HG03575 (cell line): ENCODE data around the gene FHAD1.

Experiments
- ATAC-seq: cut with Tn5 transposase; IDR thresholded peaks from one replicate; pipeline ENCODE4 v1.9.1; 2021; ENCODE audit not compliant: unreplicated experiment, insufficient number of reproducible peaks, low FRiP score; ENCODE audit errors: extremely low read depth

Gene FHAD1

DNA sequence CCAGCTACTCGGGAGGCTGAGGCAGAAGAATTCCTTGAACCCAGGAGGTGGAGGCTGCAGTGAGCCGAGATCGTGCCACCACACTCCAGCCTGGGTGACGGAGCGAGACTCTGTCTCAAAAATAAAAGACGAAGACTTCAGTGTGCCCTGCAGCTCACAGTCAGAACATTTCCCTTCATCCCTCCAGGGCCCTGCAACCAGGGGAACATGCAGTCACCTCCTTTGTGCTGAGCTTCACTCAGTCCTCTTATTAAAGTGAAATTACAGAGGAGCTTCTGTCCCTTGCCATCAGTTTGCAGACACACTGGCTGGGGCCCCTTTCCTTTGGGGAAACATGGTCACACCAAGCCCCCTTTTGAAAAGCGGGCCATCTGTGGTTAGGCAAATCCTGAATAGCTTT, 24.2 kb downstream of the FHAD1 start:
- ATAC-seq = no peak

DNA sequence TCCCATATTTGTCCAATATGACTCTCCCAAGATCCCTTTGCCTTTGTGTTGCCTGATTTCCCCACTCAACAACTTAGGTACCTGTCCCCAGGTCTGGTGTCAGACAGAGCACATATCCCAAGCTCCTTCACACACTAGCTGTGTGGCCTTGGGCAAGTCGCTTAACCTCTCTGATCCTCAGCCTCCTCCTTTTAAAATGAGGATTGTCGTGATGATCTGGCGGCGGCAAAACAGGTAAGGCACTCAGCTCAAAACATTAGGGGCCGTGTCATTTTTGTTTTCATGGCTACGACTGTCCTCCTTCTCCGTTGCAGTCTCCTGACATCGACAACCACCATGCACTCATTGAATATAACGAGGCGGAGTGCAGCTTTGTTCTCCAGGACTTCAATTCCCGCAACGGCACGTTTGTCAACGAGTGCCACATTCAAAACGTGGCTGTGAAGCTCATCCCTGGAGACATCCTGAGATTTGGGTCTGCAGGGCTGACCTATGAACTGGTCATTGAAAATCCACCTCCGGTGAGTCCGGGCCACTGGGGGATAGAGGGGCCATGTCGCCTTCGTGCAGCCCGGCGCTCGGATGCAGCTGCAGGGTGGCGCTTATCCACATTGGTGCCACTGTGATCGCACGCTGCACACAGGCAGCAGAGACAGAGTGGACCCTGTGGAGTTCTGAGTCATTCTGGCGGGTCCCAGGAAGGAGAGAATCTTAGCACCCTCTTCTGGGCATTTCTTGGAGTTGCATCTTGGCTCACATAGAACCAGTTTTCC, 25.2 kb downstream of the FHAD1 start:
- ATAC-seq = no peak

DNA sequence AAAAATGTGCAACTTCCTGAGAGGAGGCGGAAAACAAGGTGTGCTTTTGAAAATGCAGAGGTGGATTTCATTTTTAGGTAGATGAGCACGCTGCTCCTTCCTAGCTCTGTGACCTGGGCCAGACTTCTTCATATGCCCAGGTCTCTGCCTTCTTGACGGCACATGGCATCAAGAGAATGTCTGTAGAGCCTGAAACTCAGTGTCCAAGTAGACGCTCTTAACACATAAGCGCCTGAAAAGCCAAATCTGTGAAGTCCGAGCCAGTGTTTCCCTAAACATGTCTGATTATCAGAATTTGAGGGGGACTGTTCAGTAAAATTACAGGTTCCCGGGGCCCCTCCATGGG, 25.7 kb downstream of the FHAD1 start:
- ATAC-seq = no peak

DNA sequence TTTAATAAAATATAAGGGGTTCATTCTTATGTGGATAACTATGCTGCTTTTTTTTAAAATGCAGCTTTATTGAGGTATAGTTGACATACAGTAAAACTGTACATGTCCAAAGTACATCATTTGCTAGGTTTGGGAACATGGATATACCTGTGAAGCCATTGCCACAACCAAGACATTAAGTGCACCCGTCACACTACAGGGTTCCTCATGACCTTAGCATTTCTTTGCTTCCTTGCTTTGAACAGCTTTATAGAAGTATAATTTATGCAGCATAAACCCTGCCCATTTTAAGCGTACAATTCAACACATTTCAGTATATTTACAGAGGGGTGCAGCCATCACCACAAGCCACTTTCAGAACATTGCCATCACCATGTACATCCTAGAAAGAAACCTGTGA, 26.3 kb downstream of the FHAD1 start:
- no peak for ATAC-seq

DNA sequence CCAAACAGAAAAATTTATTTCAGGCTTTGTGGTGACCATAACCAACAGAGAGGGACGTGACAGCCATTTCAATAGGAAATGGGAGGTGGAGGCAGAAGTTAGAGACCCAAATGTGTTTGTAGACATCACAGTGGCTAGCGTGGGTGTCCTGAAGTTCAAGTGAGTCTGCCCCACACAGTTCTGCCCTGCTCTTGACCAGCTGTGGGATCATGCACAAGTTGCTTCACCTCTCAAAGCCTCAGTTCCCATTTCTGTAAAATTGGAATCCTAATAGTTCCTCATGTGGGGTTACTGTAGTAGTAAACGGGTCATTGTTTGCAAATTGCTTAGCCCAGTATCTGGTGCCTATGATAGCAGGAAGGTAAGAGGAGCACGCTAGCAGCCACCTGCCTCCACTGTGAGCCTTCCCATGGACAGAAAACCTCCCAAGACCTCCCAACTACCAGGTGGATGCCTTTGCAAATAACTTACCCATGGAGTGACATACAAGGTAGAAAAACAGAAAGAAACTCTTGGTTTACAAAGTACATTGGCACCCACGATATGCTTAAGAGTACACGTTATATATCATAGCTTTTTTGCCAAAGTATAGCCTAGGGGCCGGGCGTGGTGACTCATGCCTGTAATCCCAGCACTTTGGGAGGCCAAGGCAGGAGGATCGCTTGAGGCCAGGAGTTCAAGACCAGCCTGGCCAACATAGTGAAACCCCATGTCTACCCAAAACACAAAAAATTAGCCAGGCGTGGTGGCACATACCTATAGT, 29.1 kb downstream of the FHAD1 start:
- no peak for ATAC-seq

DNA sequence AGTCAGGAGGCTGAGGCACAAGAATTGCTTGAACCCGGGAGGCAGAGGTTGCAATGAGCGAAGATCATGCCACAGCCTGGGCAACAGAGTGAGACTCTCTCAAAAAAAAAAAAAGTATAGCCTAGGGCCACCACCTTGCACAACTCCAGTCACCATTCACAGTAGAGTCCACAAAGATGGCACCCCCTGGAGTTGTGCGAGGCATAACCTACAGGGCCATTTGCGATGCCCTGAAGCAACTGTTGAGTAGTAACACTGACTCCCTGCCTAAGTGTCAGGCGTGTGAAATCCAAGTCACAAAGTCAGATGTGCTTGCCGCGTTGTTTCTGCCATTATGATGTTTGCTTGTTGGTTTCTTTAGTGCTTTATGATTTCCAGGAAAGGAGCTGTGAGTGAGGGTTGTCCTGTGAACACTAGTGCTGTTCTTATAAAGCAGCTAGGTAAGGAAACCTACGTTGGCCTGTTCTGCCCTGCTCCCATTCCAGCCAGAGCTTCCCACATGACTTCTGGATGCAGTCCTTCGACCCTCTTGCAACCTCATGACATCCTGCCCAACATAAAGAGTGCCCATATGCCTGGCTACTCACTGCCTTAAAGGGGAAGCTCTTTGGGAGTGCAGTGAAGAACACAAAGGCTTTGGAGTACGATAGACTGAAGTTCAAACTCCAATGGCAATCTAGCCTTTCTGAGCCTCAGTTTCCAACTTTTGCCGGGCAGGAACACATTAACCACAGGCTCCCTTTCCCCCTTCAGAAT, 29.8 kb downstream of the FHAD1 start:
- ATAC-seq = no peak

DNA sequence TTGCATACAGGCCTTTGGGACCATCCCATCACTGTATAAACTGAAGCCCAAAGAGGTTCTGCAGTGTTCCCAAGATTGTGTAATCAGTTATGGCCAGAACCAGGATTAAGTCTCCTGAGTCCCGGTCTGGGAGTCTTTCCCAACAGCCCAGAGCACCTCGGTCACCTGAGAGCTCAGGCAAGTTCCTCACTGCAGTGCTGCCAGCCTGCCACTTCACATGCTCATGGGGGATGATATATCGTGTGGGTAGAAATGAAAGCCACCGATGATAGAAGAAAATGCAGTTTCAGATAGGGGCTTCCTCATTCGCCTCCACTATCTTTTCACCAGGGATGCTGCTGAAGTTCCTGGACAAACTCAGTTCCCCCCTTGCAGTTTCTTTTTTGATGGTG, 30.4 kb downstream of the FHAD1 start:
- no peak for ATAC-seq

DNA sequence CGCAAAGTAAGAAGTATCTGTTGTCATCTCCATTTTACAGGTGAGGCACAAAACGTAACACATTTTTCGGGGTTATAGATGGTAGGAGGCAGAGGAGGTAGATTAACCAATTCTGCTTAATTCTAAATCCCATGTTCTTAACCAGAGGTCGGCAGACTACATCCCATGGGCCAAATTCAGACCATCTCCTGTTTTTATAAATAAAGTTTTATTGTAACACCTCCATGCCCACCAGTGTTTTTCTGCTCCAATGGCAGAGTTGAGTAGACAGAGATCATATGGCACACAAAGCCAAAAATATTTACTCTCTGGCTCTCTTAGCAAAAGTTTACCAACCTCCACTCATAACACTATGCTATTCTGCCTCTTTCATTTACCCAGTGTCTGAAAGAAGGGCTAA, 30.9 kb downstream of the FHAD1 start:
- ATAC-seq = no peak

DNA sequence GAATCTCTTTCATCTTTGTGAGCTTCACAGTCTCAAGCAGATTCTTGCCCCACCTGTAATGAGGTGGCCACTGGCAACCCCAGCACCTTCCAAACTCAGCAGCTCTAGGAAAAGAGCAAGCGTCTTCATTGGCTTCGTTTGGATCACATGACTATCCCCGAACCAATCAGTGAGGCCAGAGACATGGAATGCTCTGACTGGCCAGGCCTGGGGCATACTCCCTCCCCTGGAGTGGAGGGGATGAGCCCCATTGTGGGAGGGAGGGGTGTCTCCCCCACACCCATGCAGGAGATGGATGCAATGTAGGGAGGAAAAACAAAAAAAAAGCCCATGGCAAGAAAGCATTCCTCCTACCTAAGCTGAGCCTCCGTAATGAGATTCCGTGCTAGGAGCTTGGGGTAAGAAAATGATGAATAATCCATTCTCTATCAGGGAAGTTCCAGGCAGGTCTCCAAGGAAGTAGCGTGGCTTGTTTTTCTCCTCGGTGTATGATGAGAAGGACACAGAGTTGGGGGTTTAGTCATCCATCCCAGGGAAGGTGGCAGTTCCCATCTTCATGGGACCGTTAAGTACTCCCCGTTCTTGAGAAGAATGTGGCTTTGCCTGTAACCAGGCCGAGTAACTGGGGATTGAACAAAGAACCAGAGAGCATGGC, 32.7 kb downstream of the FHAD1 start:
- ATAC-seq = no peak

DNA sequence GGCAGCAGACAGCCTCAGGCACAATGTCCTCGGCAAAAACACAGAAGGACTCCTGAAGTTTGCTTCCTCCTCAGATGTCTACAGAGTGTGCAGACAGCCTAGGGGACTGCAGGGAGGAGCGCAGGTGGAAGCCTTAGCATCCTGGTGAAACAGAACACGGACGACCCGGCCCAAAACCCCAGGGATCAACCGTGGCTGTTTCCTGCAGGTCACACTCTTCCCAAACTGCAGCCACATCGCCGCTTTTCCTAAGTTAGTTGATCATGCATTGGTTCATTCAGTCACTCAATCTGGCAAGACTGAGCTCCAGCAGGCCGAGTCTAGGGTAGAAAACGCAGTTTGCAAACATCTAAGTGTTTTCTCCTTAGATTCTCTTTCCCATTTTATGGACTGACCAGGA, 33.4 kb downstream of the FHAD1 start:
- no peak for ATAC-seq

DNA sequence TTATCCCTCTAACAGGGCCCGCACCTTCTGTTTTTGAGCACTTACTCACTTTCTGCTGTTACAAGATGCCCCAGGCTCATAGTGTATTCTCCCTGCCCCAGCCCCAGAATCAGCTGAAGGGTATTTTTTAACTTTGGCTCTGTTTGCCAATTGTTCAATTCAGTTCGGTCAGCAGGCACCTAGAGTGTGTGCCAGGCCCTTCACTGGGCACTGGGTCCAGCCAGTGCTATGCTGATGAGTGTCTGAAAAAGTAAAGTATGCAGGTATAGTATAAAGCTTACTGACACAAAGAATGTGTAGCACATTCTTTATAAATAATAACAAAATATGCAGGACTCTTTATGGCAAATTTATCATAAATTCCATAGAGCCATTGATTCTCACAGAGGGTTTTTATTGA, 35.0 kb downstream of the FHAD1 start:
- no peak for ATAC-seq

DNA sequence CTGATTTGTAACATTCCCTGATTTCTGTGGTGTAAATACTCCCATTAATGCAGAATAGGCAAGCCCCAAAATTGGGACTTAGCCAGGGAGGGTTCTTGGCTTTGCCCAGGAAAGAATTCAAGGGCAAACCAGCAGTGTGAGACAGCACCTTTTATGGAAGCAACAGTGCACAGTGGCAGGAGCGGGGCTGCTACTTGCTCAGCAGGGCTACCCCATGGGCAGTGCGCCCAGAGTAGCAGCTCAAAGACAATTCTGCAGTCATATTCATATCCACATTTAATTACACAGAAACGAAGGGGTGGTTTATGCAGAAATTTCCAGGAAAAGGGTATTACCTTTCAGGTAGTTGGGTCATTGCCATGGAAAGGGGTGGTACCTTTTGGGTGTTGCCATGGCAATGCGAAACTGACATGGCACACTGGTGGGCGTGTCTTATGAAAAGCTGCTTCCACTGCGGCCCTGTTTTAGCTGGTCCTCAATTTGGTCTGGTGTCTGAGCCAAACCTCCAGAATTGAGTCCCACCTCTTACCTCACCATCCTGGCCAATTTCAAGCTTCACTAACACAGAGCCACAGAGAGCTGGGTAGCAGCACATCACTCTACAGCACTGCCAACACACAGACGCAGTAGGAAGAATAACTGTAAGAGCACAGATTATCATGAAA, 35.9 kb downstream of the FHAD1 start:
- no peak for ATAC-seq

DNA sequence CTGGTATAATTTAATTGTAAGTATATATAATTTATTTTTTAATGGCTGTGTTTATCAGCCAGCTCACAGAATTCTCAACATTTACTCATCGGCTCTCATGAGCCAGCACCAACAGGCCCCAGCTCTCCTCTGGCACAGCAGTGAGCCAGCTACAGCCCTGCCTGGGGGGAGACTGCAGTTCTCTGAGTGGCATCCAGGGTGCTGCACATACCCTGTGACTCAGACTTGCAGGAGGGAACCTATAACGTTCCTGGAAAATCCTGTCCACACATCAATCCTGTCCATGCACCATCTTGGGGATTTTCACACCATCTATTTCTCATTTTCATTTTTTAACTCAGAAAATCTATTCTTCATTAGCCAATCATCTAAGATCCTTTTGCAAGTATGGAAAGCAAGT, 36.5 kb downstream of the FHAD1 start:
- ATAC-seq = no peak

DNA sequence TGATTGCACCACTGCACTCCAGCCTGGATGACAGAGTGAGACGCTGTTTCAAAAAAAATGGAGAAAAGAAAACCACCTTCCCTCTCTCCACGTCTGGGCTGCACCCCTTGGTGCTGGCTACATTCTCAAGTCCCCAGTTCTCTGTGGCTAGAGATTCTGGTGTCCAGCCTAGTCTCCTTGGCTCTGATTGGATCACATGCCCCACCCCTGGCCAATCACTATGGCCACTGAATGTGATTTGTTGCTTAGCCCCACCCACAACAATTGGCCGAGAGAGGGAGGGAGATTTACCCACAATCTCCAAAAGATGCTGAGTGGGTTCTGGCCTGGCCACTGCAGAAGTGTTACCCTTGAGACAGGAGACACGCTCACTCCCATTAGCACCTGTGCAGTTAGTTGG, 39.4 kb downstream of the FHAD1 start:
- ATAC-seq = no peak

DNA sequence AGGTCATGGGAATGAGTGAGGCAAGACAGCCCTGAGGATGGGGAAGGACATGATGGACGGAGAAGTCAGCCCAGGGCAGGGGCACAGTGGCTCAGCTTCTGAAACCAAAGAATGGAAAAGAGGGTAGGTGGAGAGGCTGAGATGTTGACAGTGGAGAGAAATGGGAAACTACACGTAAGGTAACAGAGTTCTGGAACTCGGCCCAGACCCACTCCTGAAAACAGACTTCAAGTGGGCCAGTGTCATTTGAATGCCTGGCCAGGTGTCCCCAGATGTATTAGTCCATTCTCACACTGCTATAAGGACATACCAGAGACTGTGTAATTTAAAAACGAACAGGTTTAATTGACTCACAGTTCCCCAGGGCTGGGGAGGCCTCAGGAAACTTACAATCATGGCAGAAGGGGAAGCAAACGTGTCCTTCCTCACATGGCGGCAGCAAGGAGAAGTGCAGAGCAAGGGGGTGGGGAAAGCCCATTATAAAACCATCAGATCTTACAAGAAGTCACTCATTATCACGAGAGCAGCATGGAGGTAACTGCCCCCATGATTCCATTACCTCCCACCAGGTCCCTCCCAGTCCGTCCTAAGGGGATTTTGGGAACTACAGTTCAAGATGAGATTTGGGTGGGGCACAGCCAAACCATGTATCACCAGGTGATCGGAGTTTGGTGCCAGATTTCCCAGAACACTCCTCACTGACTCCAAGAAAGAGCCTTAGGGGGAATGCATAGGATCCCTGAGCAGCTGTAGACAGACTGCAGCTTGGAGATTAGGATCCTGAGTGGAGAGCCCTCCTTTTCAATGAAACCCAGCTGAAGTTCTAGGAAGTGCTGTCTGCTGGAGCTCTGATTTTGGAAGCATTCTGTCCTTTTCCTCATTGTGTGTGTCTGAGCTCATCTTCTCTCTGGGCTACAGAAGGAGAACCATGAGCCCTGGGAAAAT, 40.3 kb downstream of the FHAD1 start:
- ATAC-seq = no peak

DNA sequence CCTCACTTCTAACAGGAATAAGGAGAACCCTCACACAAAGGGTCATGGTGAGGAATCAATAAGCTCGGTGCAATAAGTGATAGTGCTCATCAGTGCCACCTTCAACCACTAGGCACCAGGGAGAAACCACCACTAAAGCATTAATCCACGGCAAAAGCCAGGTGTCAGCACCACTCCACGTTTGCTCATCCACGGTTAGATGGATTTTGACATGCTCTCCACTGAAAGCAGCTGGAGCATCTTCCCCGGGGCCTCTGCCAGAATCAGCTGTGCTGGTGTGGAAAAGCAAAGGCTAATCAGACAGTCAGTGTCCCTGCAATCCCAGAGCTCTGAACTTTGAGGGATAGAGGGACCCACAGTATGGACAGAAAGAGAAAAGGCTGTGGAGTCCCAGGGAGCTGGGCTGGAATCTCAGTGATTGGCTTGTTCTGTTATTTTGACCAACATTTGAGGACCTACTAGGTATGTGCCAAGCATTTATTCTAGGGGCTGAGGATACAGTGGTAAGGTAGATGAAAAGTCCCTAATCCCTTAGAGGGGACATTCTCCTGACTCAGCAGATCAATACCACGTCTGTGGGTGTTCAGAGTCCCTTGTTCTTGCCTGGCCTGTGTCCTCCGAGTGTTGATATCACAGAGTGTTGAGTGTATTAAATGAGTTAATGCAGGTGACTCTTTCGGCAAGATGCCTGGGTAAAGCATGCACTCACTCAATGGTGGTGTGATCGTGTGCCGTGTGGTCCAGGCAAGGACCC, 41.3 kb downstream of the FHAD1 start:
- no peak for ATAC-seq

DNA sequence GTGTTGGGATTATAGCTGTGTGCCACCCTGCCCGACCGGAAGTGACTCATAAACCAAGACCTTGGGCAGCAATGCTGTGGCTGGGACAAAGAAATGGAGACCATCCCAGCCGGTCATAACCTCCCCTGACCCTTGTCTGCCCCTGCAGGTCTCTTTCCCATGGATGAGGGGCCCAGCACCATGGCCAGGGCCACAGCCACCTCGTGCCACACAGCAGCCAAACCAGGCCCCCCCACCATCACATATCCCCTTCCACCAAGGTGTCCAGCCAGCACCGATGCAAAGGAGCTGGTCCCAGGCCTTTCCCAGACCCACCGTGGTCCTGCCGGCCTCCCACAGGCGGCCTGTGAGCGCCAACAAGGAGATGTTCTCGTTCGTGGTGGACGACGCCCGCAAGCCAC, 42.2 kb downstream of the FHAD1 start:
- ATAC-seq = no peak
